Lower lobe of right lung (tissue), 2 donors: ENCODE measurements around the gene RSPH3. TPM values are rescaled to one million over a fixed set of nuclear protein-coding genes. Genes with fewer than 3 reads are reported as not detected.
"Not testable (repeated sequence)": the region's sequence is repeated elsewhere in the genome, so short reads cannot be mapped to it uniquely, and the experiment has no call there.

Experiments used
- ATAC-seq, 2 donors: fragments of 200-7000 bp; cut with Tn5 transposase; one replicate each; pipeline ENCODE4 v1.9.1; 2020 to 2022; ENCODE audit warnings: mild to moderate bottlenecking in 2 of 2, moderate library complexity in 2 of 2
- DNase-seq: peaks from one replicate; pipeline ENCODE4 v3.0.0-alpha.2; 2020
- H3K27ac ChIP-seq: fragments of 200-600 bp; one replicate; pipeline ENCODE4 v1.8.0; 2022
- H3K27me3 ChIP-seq: fragments of 200-600 bp; one replicate; pipeline ENCODE4 v1.8.0; 2022; ENCODE audit warnings: low read depth
- H3K36me3 ChIP-seq: fragments of 200-600 bp; one replicate; pipeline ENCODE4 v1.8.0; 2022; ENCODE audit warnings: mild to moderate bottlenecking
- H3K4me1 ChIP-seq: fragments of 200-600 bp; one replicate; pipeline ENCODE4 v1.8.0; 2022
- H3K4me3 ChIP-seq: fragments of 200-600 bp; one replicate; pipeline ENCODE4 v1.8.0; 2022; ENCODE audit warnings: mild to moderate bottlenecking
- H3K9me3 ChIP-seq: fragments of 200-600 bp; one replicate; pipeline ENCODE4 v1.8.0; 2022
- CTCF ChIP-seq: fragments of 200-600 bp; IDR thresholded peaks from one replicate; pipeline ENCODE4 v1.8.0; 2022; ENCODE audit warnings: antibody characterized with exemption, mild to moderate bottlenecking
- intact Hi-C: fragments of 100-400 bp; cut with DNase I; formaldehyde crosslinking; loops from one replicate; pipeline ENCODE4 v1.11.0; 2022
- total RNA-seq: library from RNA; stranded (reverse); fragmentation: NEBNext Ultra II Directional; extraction: Animal tissue kit (Norgen Biotek cat#: 25700); gene quantifications from one replicate; pipeline ENCODE4 v1.2.1, GENCODE V29; 2021
- donor health status: DM: no; HTN: yes; CAD: no; lungs with severe emphysema.

The RSPH3 gene
- total RNA-seq, 1 donor from 2014 or later = 24.2 TPM

GRCh38 chr6:159033160-159034049 lies 33.4 kb upstream of the RSPH3 start:
- ATAC-seq (peak in 1 of 2 donors; percentile 35), DNase-seq (no peak)
- no peaks in the 10 kb centered on the region for H3K27me3 ChIP-seq
- no peaks in the 10 kb centered on the region for H3K9me3 ChIP-seq
- intact Hi-C loops = no loop called here
- peaks cover 7% of the 10 kb centered on the region for H3K4me1 ChIP-seq
- peaks cover 30% of the 10 kb centered on the region for H3K36me3 ChIP-seq
- TF ChIP-seq CTCF = no peak
- no peak overlapping the region for H3K4me3 ChIP-seq
- no peak overlapping the region for H3K27ac ChIP-seq

- ATAC-seq (peak in 1 of 2 donors; percentile 23), DNase-seq (no peak)
- intact Hi-C loops = no loop called here
- peak overlapping the region; percentile 39 for H3K27ac ChIP-seq
- H3K27me3 ChIP-seq = no peaks in the 10 kb centered on the region
- H3K4me1 ChIP-seq = no peaks in the 10 kb centered on the region
- no peaks in the 10 kb centered on the region for H3K9me3 ChIP-seq
- peaks cover 16% of the 10 kb centered on the region for H3K36me3 ChIP-seq
- H3K4me3 ChIP-seq = no peak overlapping the region
- TF ChIP-seq CTCF = no peak
Observed at GRCh38 chr6:159031846-159032245, 31.8 kb upstream of the RSPH3 start.

DNA sequence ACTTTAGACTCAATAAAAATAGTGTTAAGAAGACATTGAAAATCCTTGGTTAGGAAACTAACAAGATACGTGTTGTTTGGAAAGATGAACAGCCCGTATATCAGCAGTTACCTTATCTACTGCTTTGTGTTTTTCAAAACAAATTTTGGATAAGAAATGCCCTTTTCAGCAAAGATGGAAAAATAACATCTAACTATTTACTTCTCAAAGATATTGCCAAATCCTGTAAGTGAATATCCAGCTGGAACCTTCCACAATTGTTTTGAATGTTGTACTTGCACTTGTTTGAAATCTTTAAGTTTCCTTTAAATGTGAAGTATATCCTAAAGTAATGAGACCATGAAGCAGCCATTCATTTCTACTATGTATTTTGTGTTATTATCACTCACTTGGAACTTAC lies 30.2 kb upstream of the RSPH3 start:
- H3K4me3 ChIP-seq = no peak overlapping the region
- peaks cover 7% of the 10 kb centered on the region for H3K9me3 ChIP-seq
- DNase-seq (no peak), ATAC-seq (no peak)
- intact Hi-C loops = no loop called here
- TF ChIP-seq CTCF = no peak
- H3K4me1 ChIP-seq = no peaks in the 10 kb centered on the region
- no peaks in the 10 kb centered on the region for H3K27me3 ChIP-seq
- H3K27ac ChIP-seq = no peak overlapping the region
- no peaks in the 10 kb centered on the region for H3K36me3 ChIP-seq

GRCh38 chr6:159025224-159025623 lies 25.2 kb upstream of the RSPH3 start:
- H3K9me3 ChIP-seq = peaks cover 15% of the 10 kb centered on the region
- H3K36me3 ChIP-seq, intact Hi-C loops, H3K4me3 ChIP-seq, H3K27me3 ChIP-seq, DNase-seq, ATAC-seq, H3K4me1 ChIP-seq, H3K27ac ChIP-seq: not testable (repeated sequence)

DNA sequence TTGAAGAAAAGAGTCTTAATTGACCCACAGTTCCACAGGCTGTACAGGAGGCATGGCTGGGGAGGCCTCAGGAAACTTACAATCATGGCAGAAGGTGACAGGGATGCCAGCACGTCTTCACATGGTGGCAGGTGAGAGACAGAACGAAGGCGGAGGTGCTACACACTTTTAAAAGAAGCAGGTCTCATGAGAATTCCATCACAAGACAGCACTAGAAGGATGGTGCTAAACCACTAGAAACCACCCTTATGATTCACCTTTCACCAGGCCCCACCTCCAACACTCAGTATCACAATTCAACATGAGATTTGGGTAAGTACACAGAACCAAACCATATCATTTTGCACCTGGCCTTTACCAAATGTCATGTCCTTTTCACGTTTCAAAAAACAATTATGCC lies 23.9 kb upstream of the RSPH3 start:
- intact Hi-C loops = no loop called here
- Histone ChIP-seq H3K4me3 (no peak overlapping the region), H3K27ac (no peak overlapping the region), H3K27me3 (no peaks in the 10 kb centered on the region), H3K36me3 (no peaks in the 10 kb centered on the region), H3K4me1 (no peaks in the 10 kb centered on the region), H3K9me3 (peaks cover 15% of the 10 kb centered on the region)
- TF ChIP-seq CTCF = no peak
- ATAC-seq (no peak), DNase-seq (no peak)

DNA sequence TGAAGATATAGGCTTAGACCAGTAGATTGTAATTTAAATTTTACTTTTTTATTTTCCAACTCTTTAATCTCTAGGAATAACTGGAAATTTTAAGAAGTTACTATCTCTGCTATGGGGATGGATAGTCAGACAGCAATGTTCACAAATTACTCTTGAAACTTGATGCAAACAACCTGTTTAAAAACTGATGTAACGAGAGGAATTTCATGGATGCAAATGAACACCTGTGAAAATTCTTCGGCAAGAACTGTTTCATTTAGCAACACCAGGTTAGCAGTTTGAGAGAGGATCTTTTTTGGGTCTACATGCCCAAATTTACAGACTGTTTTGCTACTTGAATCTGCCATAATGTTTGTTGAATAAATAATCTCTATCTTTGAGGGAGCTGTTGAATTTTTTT lies 20.0 kb upstream of the RSPH3 start:
- no peak for ATAC-seq
- no peak overlapping the region for H3K4me3 ChIP-seq
- H3K27me3 ChIP-seq = no peaks in the 10 kb centered on the region
- peaks cover 9% of the 10 kb centered on the region for H3K4me1 ChIP-seq
- no peak for DNase-seq
- no peak overlapping the region for H3K27ac ChIP-seq
- intact Hi-C loops = no loop called here
- H3K36me3 ChIP-seq = no peaks in the 10 kb centered on the region
- H3K9me3 ChIP-seq = peaks cover 7% of the 10 kb centered on the region
- TF ChIP-seq CTCF = no peak
